ENCODE measurements around the gene MLEC. TPM values are rescaled to one million over a fixed set of nuclear protein-coding genes. Genes with fewer than 3 reads are reported as not detected.

Gene MLEC
- total and polyA plus RNA-seq, 2 of the 13 experiments (the other 11 are each of a cell fraction or from before 2014, with no cell fraction given) = 49.8 to 156 TPM

DNA sequence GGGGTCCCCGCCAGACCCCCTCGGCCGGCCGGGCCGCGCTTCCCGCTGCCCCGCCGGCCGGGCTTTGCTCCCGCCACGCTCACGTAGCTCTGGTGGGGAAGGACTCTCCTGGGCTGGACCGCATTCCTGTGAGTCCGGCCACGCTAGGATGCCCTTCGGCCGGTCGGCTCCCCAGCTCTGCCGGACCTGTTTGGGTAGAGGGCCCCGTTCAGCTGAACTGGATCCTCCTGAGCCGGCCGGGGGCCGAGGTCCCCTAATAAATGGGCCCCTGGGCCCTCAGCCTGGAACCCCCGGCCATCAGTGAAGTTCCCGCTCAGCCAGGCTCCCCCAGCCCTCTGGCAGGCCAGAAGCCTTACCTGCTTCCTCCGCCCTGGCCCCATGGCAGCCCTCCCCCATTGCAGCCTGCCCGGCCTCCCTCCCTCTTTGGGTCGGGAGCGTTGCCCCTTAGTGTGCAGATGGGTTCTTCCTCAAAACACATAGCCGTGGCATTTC, 23.9 kb downstream of the MLEC start:
- H3K4me2 ChIP-seq (ENCODE audit: low read depth, low read length) = peak overlapping the region; percentile 67
- no peaks in the 10 kb centered on the region; the same call in 1 of the 2 replicates for H4K20me1 ChIP-seq (ENCODE audit: insufficient read depth, low read length)
- no peaks in the 10 kb centered on the region for H3K9me3 ChIP-seq (ENCODE audit: low read length)
- no TSS peak for BruUV-seq (replicated peaks)
- peak overlapping the region; percentile 84 to 85 (median 84) for H3K4me3 ChIP-seq (replicated peaks in 1 of 3; ENCODE audit: insufficient read depth in 1 of 3, low read depth in 2 of 3, low read length in 3 of 3)
- H2AFZ ChIP-seq (ENCODE audit: low read length) = no peak overlapping the region
- ChIA-PET POLR2A (interaction anchor here (0.6 to 1.1 kb wide), 6 partner anchors 17 to 269 kb away, joined by 3 to 7 read pairs (median 4); partner anchors contain the start of genes MLEC and POP5), CTCF (ENCODE audit: low intra/inter-chr PET ratio, low total read pairs) (no interaction called here)
- intact Hi-C loops (cut with micrococcal nuclease; ENCODE audit: unreplicated experiment) (loop anchor here (2.0 kb wide), 1 partner anchor 128 kb away; no protein-coding TSS in a partner anchor), in situ Hi-C loops (cut with HindIII; ENCODE audit: extremely low pct_ligation_motif_present, low pct_unique_long_range_greater_than_20kb) (loop anchor here (5.0 kb wide), 2 partner anchors 64 to 129 kb away; partner anchors contain the start of gene POP5)
- no peak for FAIRE-seq
- peak overlapping the region; percentile 59 for H3K27ac ChIP-seq (ENCODE audit: extremely low read length, insufficient read depth, low read length)
- ATAC-seq = peak; percentile 45
- peaks cover 14% of the 10 kb centered on the region for H3K79me2 ChIP-seq (ENCODE audit: insufficient read depth, low read length)
- peak overlapping the region; percentile 88 for H3K9ac ChIP-seq (ENCODE audit: insufficient read depth, low read depth, low read length)
- H3K27me3 ChIP-seq (ENCODE audit: control insufficient read depth in 1 of 2, insufficient read depth in 2 of 2, low read length in 2 of 2) = no peaks in the 10 kb centered on the region
- WGBS (ENCODE audit: low lambda C conversion rate) = 3% methylated on average over 4 of the region's 31 CpGs
- no peak for DNase-seq (ENCODE audit: low spot score)
- peaks cover 2 to 14% of the 10 kb centered on the region in 2 experiments; a peak in 3 of 5 replicates for H3K36me3 ChIP-seq (replicated peaks in 1 of 2; ENCODE audit: control insufficient read depth in 1 of 2, insufficient read depth in 2 of 2, low read length in 2 of 2)
- peaks cover 34% of the 10 kb centered on the region for H3K4me1 ChIP-seq (ENCODE audit: insufficient read depth, low read length)
- TF ChIP-seq CREB1 (IDR thresholded peaks at IDR 0.05) (no peak), CREB1 (CRISPR knock-in tag; IDR thresholded peaks at IDR 0.05) (no peak), ZFP36L1 (CRISPR knock-in tag; IDR thresholded peaks at IDR 0.05) (no peak), SRSF4 (IDR thresholded peaks at IDR 0.05; ENCODE audit: low read depth, low read length, poor library complexity, severe bottlenecking) (no peak), POGZ (CRISPR knock-in tag; IDR thresholded peaks at IDR 0.05) (no peak), HNRNPK (IDR thresholded peaks at IDR 0.05; ENCODE audit: low read depth, low read length, poor library complexity, severe bottlenecking) (no peak), ZBTB7A (CRISPR knock-in tag; IDR thresholded peaks at IDR 0.05) (no peak), ZNF430 (CRISPR knock-in tag; IDR thresholded peaks at IDR 0.05) (no peak), ZNF737 (CRISPR knock-in tag; IDR thresholded peaks at IDR 0.05; ENCODE audit: borderline replicate concordance) (no peak), MBD4 (IDR thresholded peaks at IDR 0.05; ENCODE audit: borderline replicate concordance, low read length) (no peak), RFXAP (CRISPR knock-in tag; IDR thresholded peaks at IDR 0.05; ENCODE audit: borderline replicate concordance) (no peak), TCF12 (IDR thresholded peaks at IDR 0.05) (no peak), TCF12 (CRISPR knock-in tag; IDR thresholded peaks at IDR 0.05) (no peak), STAG1 (CRISPR knock-in tag; IDR thresholded peaks at IDR 0.05) (no peak), ELF4 (CRISPR knock-in tag; IDR thresholded peaks at IDR 0.05; ENCODE audit: borderline replicate concordance) (no peak), MXD4 (CRISPR knock-in tag; IDR thresholded peaks at IDR 0.05) (no peak), PCBP1 (IDR thresholded peaks at IDR 0.05; ENCODE audit: borderline replicate concordance, low read depth, low read length) (0 out of 2 replicates have a peak, but pooled peaks have one; percentile 35)
- TF ChIP-seq, protein P1, sequence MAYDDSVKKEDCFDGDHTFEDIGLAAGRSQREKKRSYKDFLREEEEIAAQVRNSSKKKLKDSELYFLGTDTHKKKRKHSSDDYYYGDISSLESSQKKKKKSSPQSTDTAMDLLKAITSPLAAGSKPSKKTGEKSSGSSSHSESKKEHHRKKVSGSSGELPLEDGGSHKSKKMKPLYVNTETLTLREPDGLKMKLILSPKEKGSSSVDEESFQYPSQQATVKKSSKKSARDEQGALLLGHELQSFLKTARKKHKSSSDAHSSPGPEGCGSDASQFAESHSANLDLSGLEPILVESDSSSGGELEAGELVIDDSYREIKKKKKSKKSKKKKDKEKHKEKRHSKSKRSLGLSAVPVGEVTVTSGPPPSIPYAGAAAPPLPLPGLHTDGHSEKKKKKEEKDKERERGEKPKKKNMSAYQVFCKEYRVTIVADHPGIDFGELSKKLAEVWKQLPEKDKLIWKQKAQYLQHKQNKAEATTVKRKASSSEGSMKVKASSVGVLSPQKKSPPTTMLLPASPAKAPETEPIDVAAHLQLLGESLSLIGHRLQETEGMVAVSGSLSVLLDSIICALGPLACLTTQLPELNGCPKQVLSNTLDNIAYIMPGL (CRISPR knock-in tag; IDR thresholded peaks at IDR 0.05; ENCODE audit: borderline replicate concordance in 1 of 2, low read depth in 1 of 2) = 0 out of 4 replicates have a peak, but pooled peaks of 1 of the 2 experiments have one; percentile 3
- TF ChIP-seq, protein P2, sequence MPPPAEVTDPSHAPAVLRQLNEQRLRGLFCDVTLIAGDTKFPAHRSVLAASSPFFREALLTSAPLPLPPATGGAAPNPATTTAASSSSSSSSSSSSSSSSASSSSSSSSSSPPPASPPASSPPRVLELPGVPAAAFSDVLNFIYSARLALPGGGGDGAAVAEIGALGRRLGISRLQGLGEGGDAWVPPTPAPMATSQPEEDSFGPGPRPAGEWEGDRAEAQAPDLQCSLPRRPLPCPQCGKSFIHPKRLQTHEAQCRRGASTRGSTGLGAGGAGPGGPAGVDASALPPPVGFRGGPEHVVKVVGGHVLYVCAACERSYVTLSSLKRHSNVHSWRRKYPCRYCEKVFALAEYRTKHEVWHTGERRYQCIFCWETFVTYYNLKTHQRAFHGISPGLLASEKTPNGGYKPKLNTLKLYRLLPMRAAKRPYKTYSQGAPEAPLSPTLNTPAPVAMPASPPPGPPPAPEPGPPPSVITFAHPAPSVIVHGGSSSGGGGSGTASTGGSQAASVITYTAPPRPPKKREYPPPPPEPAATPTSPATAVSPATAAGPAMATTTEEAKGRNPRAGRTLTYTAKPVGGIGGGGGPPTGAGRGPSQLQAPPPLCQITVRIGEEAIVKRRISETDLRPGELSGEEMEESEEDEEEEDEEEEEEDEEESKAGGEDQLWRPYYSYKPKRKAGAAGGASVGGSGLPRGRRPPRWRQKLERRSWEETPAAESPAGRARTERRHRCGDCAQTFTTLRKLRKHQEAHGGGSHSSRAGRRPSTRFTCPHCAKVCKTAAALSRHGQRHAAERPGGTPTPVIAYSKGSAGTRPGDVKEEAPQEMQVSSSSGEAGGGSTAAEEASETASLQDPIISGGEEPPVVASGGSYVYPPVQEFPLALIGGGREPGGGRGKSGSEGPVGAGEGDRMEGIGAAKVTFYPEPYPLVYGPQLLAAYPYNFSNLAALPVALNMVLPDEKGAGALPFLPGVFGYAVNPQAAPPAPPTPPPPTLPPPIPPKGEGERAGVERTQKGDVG (CRISPR knock-in tag; IDR thresholded peaks at IDR 0.05; ENCODE audit: borderline replicate concordance) = no peak
